Measurements from ENCODE around the gene TMEM120A.
A peak's percentile ranks its signal among the peaks of the same experiment; 100 is the strongest.

Gene TMEM120A

DNA sequence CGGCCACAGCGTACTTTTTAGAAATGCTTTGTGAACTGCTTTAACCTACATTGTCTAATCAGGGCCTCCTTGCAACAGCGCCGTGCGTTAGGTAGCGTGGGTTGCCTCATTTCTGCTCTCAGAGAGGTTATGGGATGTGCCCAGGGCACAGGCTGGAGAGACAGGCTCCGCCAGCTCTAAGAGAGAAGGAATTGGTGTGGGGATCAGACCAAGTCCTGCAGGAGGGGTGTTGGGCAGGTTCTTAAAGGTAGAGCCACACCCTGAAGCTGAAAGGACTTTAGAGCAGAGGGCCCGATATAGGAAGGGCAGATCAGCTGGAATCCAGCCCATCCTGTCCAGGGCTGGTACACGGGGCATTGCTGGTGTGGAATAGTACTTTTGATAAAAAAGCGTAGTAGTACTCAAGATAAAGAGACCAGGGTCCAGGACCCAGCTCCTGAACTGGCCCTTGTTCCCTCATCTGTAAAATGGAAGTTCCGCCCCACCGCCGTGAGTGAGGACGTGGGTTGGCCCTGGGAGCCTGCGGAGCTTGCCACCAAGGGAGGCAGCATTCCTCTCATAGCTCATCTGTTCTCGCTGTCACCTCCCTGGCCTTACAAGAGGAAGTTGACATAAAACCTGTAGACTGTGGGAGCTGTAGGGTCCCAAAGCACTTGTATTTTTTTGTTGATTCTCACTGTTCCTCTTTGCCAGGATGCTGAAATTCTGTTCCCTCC lies 37.2 kb downstream of the TMEM120A start:
- DNase-seq = peak; percentile 90

DNA sequence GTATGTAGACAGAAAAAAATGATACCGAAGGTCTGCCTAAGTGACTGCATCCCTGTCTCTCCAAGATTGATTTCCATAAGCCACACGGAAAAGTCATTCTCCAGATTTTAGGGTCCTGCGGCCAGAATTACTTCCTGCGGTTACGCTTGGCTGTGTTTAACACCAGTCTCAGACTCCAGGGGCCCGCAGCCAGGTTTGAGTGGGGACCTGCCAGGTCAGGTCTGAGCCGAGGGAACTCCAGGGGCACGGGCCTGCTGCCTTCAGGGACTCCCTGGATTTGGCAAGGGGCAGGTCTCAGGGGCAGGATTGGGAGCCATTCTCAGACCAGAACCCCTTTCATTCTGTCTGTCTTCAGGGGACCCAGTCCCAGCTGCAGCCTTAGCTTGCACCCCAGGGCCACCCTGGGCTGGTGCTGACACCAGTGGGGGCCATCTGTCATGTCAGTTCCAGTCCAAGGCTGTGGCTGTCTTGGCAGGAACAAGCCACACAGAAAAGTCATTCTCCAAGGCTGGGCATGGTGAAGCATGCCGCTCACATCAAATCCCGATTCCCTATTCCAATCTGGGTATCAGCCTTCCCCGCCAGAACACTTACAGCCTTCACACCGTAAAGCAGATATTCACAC lies 39.0 kb downstream of the TMEM120A start:
- DNase-seq = no peak

DNA sequence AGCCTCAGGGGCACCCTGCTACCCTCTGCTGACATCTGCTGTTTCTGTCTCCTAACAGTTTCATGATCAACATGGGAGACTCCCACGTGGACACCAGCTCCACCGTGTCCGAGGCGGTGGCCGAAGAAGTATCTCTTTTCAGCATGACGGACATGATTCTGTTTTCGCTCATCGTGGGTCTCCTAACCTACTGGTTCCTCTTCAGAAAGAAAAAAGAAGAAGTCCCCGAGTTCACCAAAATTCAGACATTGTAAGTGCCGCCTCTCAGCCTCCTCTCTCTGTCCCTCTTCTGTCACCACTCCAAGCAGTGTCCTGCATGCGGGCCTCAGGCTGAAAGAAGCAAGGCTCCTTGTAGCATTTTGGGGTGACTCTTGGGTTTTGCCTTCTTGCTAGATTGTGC lies 40.5 kb downstream of the TMEM120A start:
- no peak for DNase-seq

DNA sequence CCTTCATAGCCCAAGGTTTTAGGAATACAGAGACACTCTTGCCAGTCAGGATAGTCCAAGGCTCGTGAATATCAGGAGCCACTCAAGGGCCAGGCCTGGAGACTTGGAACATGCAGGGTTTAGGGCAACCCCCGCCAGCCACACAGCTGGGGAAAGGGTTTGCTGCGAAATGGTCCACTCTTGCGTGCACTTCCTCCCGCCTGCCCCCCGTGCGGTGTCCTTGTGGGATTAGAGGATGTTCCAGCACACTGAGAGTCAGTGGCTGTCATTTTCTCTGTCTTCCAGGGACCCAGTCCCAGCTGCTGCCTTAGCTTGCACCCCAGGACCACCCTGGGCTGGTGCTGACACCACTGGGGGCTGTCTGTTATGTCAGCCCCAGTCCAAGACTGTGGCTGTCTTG lies 41.0 kb downstream of the TMEM120A start:
- peak; percentile 42 for DNase-seq

DNA sequence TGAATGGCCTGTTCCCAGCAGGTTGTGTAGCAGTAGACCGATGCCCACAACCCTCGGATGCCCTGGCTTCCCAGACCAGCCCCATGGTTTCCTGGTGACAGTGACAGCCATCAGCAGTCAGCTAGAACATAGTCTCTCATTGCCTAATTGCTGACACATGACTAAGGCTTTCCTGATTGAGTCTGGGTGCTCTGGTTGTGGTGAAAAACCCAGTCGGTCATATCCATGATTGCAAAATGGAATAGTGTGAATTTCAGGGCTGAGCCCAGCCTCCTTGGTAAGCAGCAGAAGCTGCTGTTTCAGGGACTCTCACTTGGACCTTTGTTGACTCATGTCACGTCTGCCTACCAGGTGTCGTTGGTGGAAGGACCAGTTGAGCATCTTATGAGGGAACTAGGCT lies 42.9 kb downstream of the TMEM120A start:
- no peak for DNase-seq

DNA sequence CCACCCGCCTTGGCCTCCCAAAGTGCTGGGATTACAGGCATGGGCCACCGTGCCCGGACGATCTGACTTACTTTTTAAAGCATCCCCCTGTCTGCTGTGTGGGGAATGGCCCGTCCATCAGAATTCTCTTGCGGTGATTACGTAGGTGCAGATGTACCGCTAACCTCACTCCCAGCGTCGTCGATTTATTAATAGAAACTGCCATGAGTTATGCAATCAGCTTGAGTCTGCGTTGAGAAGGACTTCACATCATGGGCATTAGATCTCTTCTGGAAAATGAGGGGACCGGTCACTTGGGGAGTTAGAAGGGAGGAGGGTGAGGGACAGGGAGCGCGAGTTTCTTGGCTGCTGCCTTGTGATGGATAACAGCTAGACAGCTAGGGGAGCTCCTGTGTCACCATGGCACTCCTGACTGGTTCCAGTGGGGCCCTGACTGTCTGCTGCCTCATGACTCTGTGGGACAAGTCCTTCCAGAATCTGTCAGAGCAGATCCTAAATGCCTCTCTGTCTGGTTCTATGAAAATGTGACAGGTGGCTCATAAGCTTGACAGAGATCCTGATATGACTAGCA lies 44.2 kb downstream of the TMEM120A start:
- DNase-seq = no peak

DNA sequence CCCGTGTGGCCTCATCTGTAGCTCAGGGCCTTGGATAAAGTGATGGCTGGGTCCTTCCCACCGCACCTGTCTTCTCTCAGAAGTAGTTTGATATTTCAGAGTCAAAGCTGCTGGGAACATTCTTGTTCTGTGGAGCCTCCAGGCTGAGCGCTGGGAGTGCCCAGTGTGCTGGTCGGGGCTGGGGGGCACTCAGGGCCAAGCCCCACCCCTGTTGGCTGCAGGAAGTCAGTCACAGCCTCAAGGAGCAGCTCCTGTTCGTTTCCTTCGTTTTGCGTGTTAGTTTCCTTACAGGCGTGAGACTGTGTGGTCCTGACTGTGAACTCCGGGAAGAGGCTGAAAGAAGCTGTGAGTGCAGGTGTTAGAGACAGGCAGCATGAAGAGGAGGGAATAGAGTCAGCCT lies 46.2 kb downstream of the TMEM120A start:
- no peak for DNase-seq

DNA sequence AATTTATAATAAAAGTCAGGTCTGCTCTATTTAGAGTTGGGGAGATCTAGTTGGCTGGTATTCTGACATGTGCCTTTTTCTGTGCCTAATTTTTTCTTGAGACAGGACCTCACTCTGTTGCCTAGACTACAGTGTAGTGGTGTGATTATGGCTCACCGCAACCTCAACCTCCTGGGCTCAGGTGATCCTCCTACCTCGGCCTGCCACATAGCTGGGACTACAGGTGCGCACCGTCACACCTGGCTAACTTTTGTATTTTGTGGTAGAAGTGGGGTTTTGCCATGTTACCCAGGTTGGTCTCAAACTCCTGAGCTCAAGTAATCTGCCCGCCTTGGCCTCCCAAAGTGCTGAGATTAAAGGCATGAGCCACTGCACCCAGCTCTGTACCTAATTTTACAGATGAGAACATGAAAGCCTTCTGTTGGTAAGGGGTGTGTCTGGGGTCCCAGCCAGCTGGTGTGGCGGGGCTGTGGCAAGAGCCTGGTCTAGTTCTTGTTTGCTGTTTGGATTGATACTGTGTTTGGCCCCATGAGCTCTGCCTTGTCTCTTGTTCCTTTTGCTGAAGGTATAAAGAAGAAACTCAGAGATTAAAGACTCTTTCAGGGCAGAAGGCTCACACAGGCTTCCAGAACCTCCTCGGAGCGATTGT lies 48.1 kb downstream of the TMEM120A start:
- no peak for DNase-seq

DNA sequence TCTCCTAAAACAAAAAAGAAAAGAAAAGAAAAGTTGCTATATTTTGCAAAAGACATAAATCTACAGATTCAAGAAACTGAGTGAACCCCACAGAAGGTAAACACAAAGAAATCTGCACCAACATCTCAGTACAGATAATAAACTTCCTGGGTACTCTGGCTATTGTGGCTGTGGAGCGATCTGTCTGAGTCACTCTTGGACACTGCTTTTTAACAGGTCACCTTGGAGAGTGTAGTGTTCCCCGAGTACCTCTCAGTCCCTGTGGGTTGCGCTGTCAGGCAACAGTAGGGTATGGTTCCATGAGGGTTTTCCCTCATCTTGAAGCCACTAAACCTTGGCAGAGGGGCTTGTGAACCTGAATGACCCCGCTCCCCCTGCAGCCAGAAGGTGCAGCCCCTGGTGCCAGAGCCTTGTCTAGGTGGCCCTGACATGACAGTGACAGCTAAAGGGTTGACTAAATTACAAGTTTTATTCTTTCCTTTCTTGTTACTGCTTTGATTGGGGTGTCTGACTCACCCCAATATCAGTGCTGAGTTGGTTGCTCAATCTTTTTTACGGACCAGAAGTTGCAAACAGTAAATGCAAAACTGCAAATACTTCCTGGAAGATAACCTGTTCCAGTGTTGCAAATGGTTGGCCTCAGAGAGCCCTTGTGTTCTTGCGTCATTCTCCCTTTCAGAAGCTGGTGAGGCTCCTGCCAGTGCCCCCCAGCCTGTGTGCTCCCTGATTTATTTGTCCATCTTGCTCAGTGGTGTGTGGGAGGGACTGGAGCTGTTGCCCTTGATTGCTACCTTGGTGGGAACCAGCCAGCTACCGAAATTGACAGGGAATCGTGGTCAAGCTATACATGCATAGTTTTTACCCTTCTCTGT lies 48.9 kb downstream of the TMEM120A start:
- DNase-seq = no peak

DNA sequence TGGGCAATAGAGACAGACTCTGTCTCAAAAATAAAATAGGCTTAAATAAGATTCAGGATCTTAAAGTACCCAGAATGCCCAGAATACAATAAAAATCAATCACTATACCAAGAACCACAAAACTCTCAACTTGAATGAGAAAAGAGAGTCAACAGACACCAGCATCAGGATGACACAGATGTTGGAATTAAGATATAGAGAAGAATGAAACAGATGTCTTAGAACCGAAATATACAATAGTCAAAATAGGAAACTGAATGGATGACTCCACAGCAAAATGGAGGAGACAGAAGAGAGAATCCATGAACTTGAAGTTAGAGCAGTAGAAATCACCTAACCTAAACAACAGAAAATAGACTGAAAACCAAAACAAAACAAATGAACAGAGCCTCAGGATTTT lies 49.9 kb downstream of the TMEM120A start:
- DNase-seq = no peak

DNA sequence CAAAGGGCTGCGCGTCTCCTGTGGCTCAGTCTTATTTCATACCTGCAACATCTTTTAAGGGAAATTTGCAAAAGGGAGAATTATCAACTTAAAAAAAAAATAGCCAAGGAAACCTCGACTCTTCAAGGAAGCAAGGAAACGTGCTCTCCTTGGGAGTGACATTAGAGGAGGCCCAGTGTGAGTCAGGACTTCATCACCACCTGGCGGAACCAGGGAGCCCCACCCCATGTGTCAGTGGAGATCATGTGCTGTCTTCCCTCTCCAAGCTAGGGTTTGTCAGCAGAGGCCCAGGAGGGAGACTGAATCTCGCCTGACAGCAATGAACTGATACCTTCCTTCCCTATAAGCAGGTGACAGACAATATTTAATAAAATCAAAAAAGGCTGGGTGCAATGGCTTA lies 50.5 kb downstream of the TMEM120A start:
- DNase-seq = no peak

DNA sequence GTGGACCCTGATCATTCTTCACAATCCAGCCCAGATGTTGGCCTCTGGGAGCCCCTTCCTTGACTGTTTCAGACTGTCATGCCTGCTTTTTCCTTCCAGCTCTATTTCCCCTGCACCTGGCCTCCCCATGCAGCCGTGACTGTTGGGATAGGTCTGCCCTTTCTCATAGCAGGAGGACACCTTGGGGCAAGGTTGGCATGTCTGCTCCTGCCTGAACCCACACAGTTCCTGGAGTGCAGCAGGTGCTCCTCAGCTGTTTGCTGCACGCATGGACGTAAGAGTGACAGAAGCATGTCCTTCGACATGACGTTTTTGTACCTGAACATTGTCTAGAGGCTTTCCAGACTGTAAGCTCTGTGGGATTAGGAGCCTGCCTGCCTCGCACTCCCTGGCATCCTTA lies 55.5 kb downstream of the TMEM120A start:
- DNase-seq = no peak

DNA sequence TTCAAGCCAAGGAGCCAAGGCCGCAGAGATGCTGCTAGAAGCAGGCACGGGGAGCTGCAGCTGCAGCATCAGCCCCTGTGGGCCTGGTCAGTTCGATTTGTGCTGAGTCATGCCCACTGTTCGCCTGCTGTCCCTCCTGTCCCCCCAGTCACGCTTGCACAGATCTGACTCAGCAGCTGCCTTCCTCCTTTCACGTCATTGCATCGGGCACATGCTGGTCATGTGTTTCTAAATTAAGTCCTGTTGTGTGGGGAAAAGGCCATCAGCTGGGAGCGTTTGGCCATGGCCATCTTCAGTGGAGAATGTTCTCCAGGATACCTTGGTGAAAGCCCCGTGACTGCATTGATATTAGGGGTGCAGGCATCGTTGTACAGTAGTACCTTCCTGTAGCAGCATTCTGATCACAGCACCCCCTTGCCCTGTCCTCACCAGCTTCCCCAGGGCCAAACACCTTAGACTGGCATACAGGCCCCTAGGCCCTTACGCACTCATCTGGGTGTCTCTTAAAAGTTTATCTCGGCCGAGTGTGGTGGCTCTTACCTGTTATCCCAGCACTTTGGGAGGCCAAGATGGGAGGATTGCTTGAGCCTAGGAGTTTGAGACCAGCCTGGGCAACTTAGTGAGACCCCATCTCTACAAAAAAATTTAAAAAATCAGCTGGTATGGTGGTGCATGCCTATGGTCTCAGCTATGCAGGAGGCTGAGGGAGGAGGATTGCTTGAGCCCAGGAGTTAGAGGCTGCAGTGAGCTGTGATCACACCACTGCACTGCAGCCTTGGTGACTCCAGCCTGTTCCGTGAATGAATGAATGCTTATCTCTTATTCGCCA lies 56.2 kb downstream of the TMEM120A start:
- DNase-seq = peak; percentile 86

Data from islet precursor cell (in vitro differentiated cells).